HCT116 (cell line): ENCODE data around the gene OR51D1.

Source experiments
- ATF3 ChIP-seq: IDR thresholded peaks from 2 replicates; pipeline ENCODE4 v1.6.1; 2012
- CTCF ChIP-seq, 3 experiments: fragments of 200-600 bp in 1 of 3; sonication (generic) in 1 of 3; IDR thresholded peaks in 2 of 3; conservative IDR thresholded peaks in 1 of 3; 2 replicates each; pipeline ENCODE4 v1.5.1; 2012 to 2017; ENCODE audit warnings: low read depth in 2 of 3, low read length in 2 of 3, antibody characterized with exemption in 1 of 3, borderline replicate concordance in 1 of 3, control low read depth in 1 of 3, mild to moderate bottlenecking in 1 of 3, mixed read lengths in 1 of 3, mixed run types in 1 of 3, moderate library complexity in 1 of 3; ENCODE audit not compliant: insufficient read depth in 1 of 3
- EZH2 ChIP-seq: fragments of 200-600 bp; sonication (generic); IDR thresholded peaks from 2 replicates; pipeline ENCODE4 v1.6.1; 2017; ENCODE audit warnings: antibody characterized with exemption, mixed run types
- EZH2phosphoT487 ChIP-seq: fragments of 200-600 bp; IDR thresholded peaks from 2 replicates; pipeline ENCODE4 v1.6.1; 2018; ENCODE audit warnings: antibody characterized with exemption, borderline replicate concordance
- MAX ChIP-seq: IDR thresholded peaks from 2 replicates; pipeline ENCODE4 v1.6.1; 2012
- POLR2A ChIP-seq: IDR thresholded peaks from 2 replicates; pipeline ENCODE4 v1.7.0; 2011; ENCODE audit warnings: borderline replicate concordance; ENCODE audit not compliant: insufficient read depth, insufficient read length; ENCODE audit errors: extremely low read depth
- POLR2AphosphoS5 ChIP-seq: IDR thresholded peaks from 2 replicates; pipeline ENCODE4 v1.6.1; 2011; ENCODE audit warnings: mild to moderate bottlenecking, low read depth, low read length, moderate library complexity
- RAD21 ChIP-seq: IDR thresholded peaks from 2 replicates; pipeline ENCODE4 v1.6.1; 2012; ENCODE audit warnings: low read depth, mild to moderate bottlenecking
- REST ChIP-seq: IDR thresholded peaks from 2 replicates; pipeline ENCODE4 v1.6.1; 2012; ENCODE audit warnings: low read depth
- SP1 ChIP-seq: IDR thresholded peaks from 2 replicates; pipeline ENCODE4 v1.6.1; 2012; ENCODE audit warnings: low read depth
- TCF7L2 ChIP-seq: IDR thresholded peaks from 2 replicates; pipeline ENCODE4 v1.7.0; 2011; ENCODE audit warnings: borderline replicate concordance, inconsistent platforms; ENCODE audit not compliant: insufficient read depth, insufficient read length; ENCODE audit errors: extremely low read depth
- YY1 ChIP-seq: IDR thresholded peaks from 2 replicates; pipeline ENCODE4 v1.6.1; 2011; ENCODE audit warnings: low read length, low read depth, moderate library complexity, mild to moderate bottlenecking; ENCODE audit not compliant: insufficient replicate concordance; ENCODE audit errors: extremely low read depth
- ZFX ChIP-seq: fragments of 450-650 bp; IDR thresholded peaks from 2 replicates; pipeline ENCODE4 v1.6.1; 2017
- ZNF274 ChIP-seq: fragments of 200-500 bp; sonication (Bioruptor generic); IDR thresholded peaks from 2 replicates; pipeline ENCODE4 v1.6.1; 2014; ENCODE audit warnings: mild to moderate bottlenecking, low read depth, low read length, inconsistent platforms

GRCh38 chr11:4593739-4594138 lies 43.5 kb upstream of the OR51D1 start, which contains the start of gene OR52I1:
- TF ChIP-seq CTCF (IDR thresholded peaks at IDR 0.05 in 2 of 3, conservative IDR thresholded peaks at IDR 0.05 in 1 of 3; ENCODE audit: borderline replicate concordance in 1 of 3, insufficient read depth in 1 of 3, low read depth in 2 of 3, low read length in 2 of 3) (no peak), EZH2 (no peak), EZH2phosphoT487 (no peak), MAX (no peak), ZFX (no peak), YY1 (no peak), TCF7L2 (no peak), RAD21 (no peak), POLR2A (no peak), POLR2AphosphoS5 (no peak), ATF3 (no peak), REST (no peak), SP1 (no peak), ZNF274 (no peak)
